Central memory CD4-positive, alpha-beta T cell (primary cell): Measurements from ENCODE around the gene PALB2.
A peak's percentile ranks its signal among the peaks of the same experiment; 100 is the strongest.

Source experiments
- DNase-seq: peaks from one replicate; pipeline ENCODE4 v3.0.0; 2022
- total RNA-seq, 3 experiments: gene quantifications; one replicate each; lab custom pipeline; 2026; lab: John Stamatoyannopoulos, UW

PALB2 gene
- 13.1 to 38.2 (median 27.1) reads per million in 3 experiments for total RNA-seq

GRCh38 chr16:23640931-23641765 is at the start of gene PALB2, which contains the start of gene DCTN5:
Gene PALB2 (minus strand): TSS chr16:23641310. CDS start chr16:23641157, 153 bp downstream.
Gene DCTN5 (plus strand): TSS chr16:23641466. CDS start chr16:23641543, 77 bp downstream.
- DNase-seq, result peak; percentile 81

GRCh38 chr16:23689442-23690187 is 48.5 kb upstream of the PALB2 start:
- no peak for DNase-seq

GRCh38 chr16:23687034-23687808 is 46.1 kb upstream of the PALB2 start:
- no peak for DNase-seq

- no peak for DNase-seq
Observed at GRCh38 chr16:23683487-23683886, 42.4 kb upstream of the PALB2 start.

- DNase-seq, result no peak
Observed at GRCh38 chr16:23682181-23682580, 41.1 kb upstream of the PALB2 start.

- no peak for DNase-seq
Observed at GRCh38 chr16:23679986-23680336, 38.9 kb upstream of the PALB2 start.

- no peak for DNase-seq
Observed at GRCh38 chr16:23679274-23679985, 38.3 kb upstream of the PALB2 start.

GRCh38 chr16:23678430-23679273 is 37.5 kb upstream of the PALB2 start, which contains the start of gene PLK1:
Gene PLK1 (plus strand): TSS chr16:23678889. CDS start chr16:23678933, 44 bp downstream.
- peak; percentile 66 for DNase-seq

GRCh38 chr16:23676924-23677480 is 35.9 kb upstream of the PALB2 start:
- no peak for DNase-seq

- no peak for DNase-seq
Observed at GRCh38 chr16:23673971-23674614, 33.0 kb upstream of the PALB2 start.

- DNase-seq, result no peak
Observed at GRCh38 chr16:23670137-23670776, 29.1 kb upstream of the PALB2 start.

- no peak for DNase-seq
Observed at GRCh38 chr16:23668873-23669272, 27.8 kb upstream of the PALB2 start.

- DNase-seq, result no peak
Observed at GRCh38 chr16:23668225-23668624, 27.1 kb upstream of the PALB2 start.

- DNase-seq, result no peak
Observed at GRCh38 chr16:23667355-23667659, 26.2 kb upstream of the PALB2 start.

- DNase-seq, result no peak
Observed at GRCh38 chr16:23666571-23667354, 25.7 kb upstream of the PALB2 start.

GRCh38 chr16:23663918-23664317 is 22.8 kb upstream of the PALB2 start:
- no peak for DNase-seq

- no peak for DNase-seq
Observed at GRCh38 chr16:23651943-23652468, 10.9 kb upstream of the PALB2 start.

- no peak for DNase-seq
Observed at GRCh38 chr16:23650674-23651416, 9.7 kb upstream of the PALB2 start.
